GM12878 (cell line): ENCODE results near the gene MEGF6. TPM values are rescaled to one million over a fixed set of nuclear protein-coding genes. Genes with fewer than 3 reads are reported as not detected.

ENCODE experiments used
- ATAC-seq: fragments of 200-7000 bp; cut with Tn5 transposase; 3 replicates; pipeline ENCODE4 v1.9.1; 2020; ENCODE audit warnings: mild to moderate bottlenecking, moderate library complexity
- BruUV-seq: library from RNA; stranded (reverse); fragments of 400-500 nt; replicated peaks from 2 replicates; lab custom pipeline; 2021; lab: Mats Ljungman, UMichigan
- CTCF ChIA-PET: fragments of 300-600 bp; sonication (Branson Sonifier 250); formaldehyde crosslinking; extraction: SDS; loops from one replicate; lab custom pipeline; 2021; ENCODE audit warnings: inconsistent platforms; lab: Yijun Ruan, JAX
- POLR2A ChIA-PET: fragments of 350-600 bp; formaldehyde crosslinking; extraction: SDS; loops from one replicate; lab custom pipeline; 2021; ENCODE audit warnings: inconsistent platforms; lab: Charles Lee
- RAD21 ChIA-PET: fragments of 300-600 bp; sonication (Branson Sonifier 250); formaldehyde crosslinking; loops from one replicate; lab custom pipeline; 2023; ENCODE audit warnings: antibody characterized with exemption; ENCODE audit not compliant: unreplicated experiment; lab: Charles Lee
- SMC1A ChIA-PET: fragments of 300-600 bp; sonication (Branson Sonifier 250); formaldehyde crosslinking; loops from one replicate; lab custom pipeline; 2023; ENCODE audit not compliant: unreplicated experiment, uncharacterized antibody; lab: Charles Lee
- DNase-seq: peaks from one replicate; pipeline ENCODE4 v3.0.0-alpha.2; 2011; ENCODE audit warnings: low read depth, low spot score
- FAIRE-seq: peaks from 3 replicates; lab custom pipeline; 2011; peaks lifted over from hg19 to GRCh38; lab: Jason Lieb, UNC
- H2AFZ ChIP-seq: 2 replicates; pipeline ENCODE4 v1.6.0; 2011; ENCODE audit warnings: low read depth, low read length, control low read depth; ENCODE audit not compliant: control insufficient read depth
- H3K27ac ChIP-seq: 2 replicates; pipeline ENCODE4 v1.5.1; 2011; ENCODE audit warnings: control low read depth; ENCODE audit not compliant: control insufficient read depth, insufficient read depth
- H3K27me3 ChIP-seq, 2 experiments: replicated peaks in 1 of 2; 2 replicates each; pipeline versions ENCODE4 v1.6.0 to v1.6.1; 2011; ENCODE audit warnings: low read length in 1 of 2; ENCODE audit not compliant: control insufficient read depth in 2 of 2, insufficient read depth in 2 of 2
- H3K36me3 ChIP-seq, 2 experiments: 2 replicates each; pipeline ENCODE4 v1.5.1; 2011; ENCODE audit warnings: low read length in 1 of 2; ENCODE audit not compliant: control insufficient read depth in 2 of 2, insufficient read depth in 2 of 2
- H3K4me1 ChIP-seq: 2 replicates; pipeline ENCODE4 v1.6.1; 2011; ENCODE audit warnings: mild to moderate bottlenecking, low read length, moderate library complexity, mixed read lengths; ENCODE audit not compliant: control insufficient read depth, insufficient read depth
- H3K4me2 ChIP-seq: 2 replicates; pipeline ENCODE4 v1.6.0; 2011; ENCODE audit warnings: control low read depth; ENCODE audit not compliant: control insufficient read depth, insufficient read depth
- H3K4me3 ChIP-seq: fragments of 200-600 bp; sonication (generic); 2 replicates; pipeline ENCODE4 v1.5.1; 2016
- H3K79me2 ChIP-seq: 2 replicates; pipeline ENCODE4 v1.6.0; 2011; ENCODE audit warnings: low read length; ENCODE audit not compliant: control insufficient read depth, insufficient read depth
- H3K9ac ChIP-seq: 2 replicates; pipeline ENCODE4 v1.8.0; 2011; ENCODE audit warnings: low read length, control low read depth, mixed read lengths; ENCODE audit not compliant: control insufficient read depth, insufficient read depth
- H3K9me3 ChIP-seq: replicated peaks from 3 replicates; pipeline ENCODE4 v1.5.1; 2011; ENCODE audit warnings: mild to moderate bottlenecking, low read length; ENCODE audit not compliant: control insufficient read depth, insufficient read depth
- H4K20me1 ChIP-seq: 2 replicates; pipeline ENCODE4 v1.6.0; 2011; ENCODE audit not compliant: control insufficient read depth, insufficient read depth
- HDAC2 ChIP-seq: fragments of 200-600 bp; sonication (generic); IDR thresholded peaks from 2 replicates; pipeline ENCODE4 v1.6.1; 2017
- NR2F1 ChIP-seq: fragments of 450-650 bp; conservative IDR thresholded peaks from 2 replicates; pipeline ENCODE4 v1.6.1; 2017; ENCODE audit warnings: mild to moderate bottlenecking
- PBX3 ChIP-seq: IDR thresholded peaks from 2 replicates; pipeline ENCODE4 v1.6.1; 2011; ENCODE audit warnings: mild to moderate bottlenecking, low read depth, low read length, moderate library complexity; ENCODE audit not compliant: insufficient replicate concordance
- RB1 ChIP-seq: fragments of 450-650 bp; formaldehyde crosslinking; IDR thresholded peaks from 2 replicates; pipeline ENCODE4 v1.6.1; 2017; ENCODE audit warnings: mild to moderate bottlenecking, borderline replicate concordance
- SMAD5 ChIP-seq: IDR thresholded peaks from 2 replicates; pipeline ENCODE4 v1.6.1; 2016; ENCODE audit warnings: antibody characterized with exemption, low read depth
- STAT3 ChIP-seq: IDR thresholded peaks from 2 replicates; pipeline ENCODE4 v1.6.1; 2011; ENCODE audit warnings: low read depth, low read length, improper control_type of control experiment
- ZNF207 ChIP-seq: fragments of 450-650 bp; IDR thresholded peaks from 2 replicates; pipeline ENCODE4 v1.6.1; 2014; ENCODE audit warnings: antibody characterized with exemption, mild to moderate bottlenecking, borderline replicate concordance
- ZNF24 ChIP-seq: fragments of 450-650 bp; IDR thresholded peaks from 2 replicates; pipeline ENCODE4 v1.6.1; 2017; ENCODE audit warnings: antibody characterized with exemption, mild to moderate bottlenecking
- WGBS: methylation state at CpG from one replicate; pipeline ENCODE4 v1.1.6; 2016; ENCODE audit warnings: low lambda C conversion rate; ENCODE audit not compliant: insufficient replicate concordance, insufficient coverage; ENCODE audit errors: missing lambda C conversion rate; 5-methylcytosine and 5-hydroxymethylcytosine counted together
- in situ Hi-C: fragments of 300-500 bp; cut with MboI; formaldehyde crosslinking; loops from 9 replicates; pipeline ENCODE4 v1.14.3; 2018; ENCODE audit warnings: mixed read lengths
- intact Hi-C: fragments of 100-400 bp; cut with micrococcal nuclease; formaldehyde crosslinking; loops from one replicate; pipeline ENCODE4 v1.14.2; 2022; ENCODE audit not compliant: unreplicated experiment
- polyA plus RNA-seq, 11 experiments: library from polyadenylated mRNA; depleted of rRNA in 4 of 11; unstranded in 6 of 11; stranded (reverse) in 5 of 11; fragments of >200 nt; fragmentation: Nextera tagmentation in 4 of 11; fragmentation: Illumina TruSeq in 1 of 11; extraction: Ambion mirVana in 4 of 11; extraction: Trizol in 1 of 11; gene quantifications; 1 replicate in 1 of 11; 2 replicates in 10 of 11; pipeline versions ENCODE4 v1.2.1 to v1.2.3, GENCODE V29; 2011 to 2016; ENCODE audit warnings: inconsistent platforms in 2 of 11, missing spikeins in 2 of 11, low read depth in 1 of 11
- total RNA-seq, 4 experiments: library from RNA; depleted of rRNA in 3 of 4; stranded (reverse); fragments of >200 nt in 3 of 4; fragmentation: Illumina TruSeq in 1 of 4; extraction: Trizol in 1 of 4; gene quantifications; 2 replicates each; pipeline versions ENCODE4 v1.2.1 to v1.2.3, GENCODE V29; 2013 to 2021
- TF ChIP-seq, protein P1 (sequence below): fragments of 450-650 bp; IDR thresholded peaks from 2 replicates; pipeline ENCODE4 v1.6.1; 2017; ENCODE audit warnings: mild to moderate bottlenecking, moderate library complexity
- TF ChIP-seq, protein P2 (sequence below): IDR thresholded peaks from 2 replicates; pipeline ENCODE4 v1.6.1; 2011; ENCODE audit warnings: borderline replicate concordance, low read depth, mild to moderate bottlenecking, moderate library complexity, low read length; ENCODE audit not compliant: insufficient read depth, poor library complexity, severe bottlenecking

Gene MEGF6
- total and polyA plus RNA-seq, 10 of the 15 experiments (the other 5 are each of a cell fraction or from before 2014, with no cell fraction given): 0.03 to 0.41 TPM; not detected in 8

DNA sequence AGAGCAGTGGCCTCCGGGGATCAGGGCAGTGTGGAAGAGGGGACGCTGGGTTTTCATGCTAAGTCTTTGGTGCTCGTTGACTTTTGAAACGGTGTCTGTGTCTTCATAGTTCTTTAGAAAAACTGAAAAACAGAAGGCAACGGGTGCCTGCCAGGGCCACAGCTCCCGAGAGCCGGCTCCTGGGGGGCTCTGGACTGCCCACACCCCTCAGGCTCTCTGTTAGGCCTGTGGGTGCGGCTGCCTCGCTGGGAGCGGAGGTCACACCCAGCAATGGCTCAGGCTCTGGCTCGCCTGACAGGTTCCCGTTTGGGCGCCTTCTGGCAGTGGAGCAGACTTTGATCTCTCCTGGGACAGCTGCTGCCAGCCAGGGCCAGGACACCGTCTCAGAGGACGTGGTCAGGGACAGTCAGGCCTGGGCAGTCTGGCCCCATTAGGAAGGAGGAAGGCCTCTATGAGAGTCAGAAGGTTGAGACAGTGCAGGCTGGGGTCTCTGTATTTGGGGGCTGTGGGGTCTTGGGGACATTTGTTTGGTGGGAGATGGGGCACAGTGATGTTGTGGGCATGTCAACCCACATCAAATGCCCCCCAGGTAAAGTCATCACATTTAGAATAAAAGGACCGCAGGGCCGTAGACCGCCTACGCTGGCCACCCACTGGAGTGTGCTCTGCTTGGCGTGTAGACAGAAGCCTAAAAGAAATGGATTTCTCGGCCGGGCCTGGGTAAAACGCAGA, 151.2 kb downstream of the MEGF6 start (continued):
- TF ChIP-seq, protein P1, sequence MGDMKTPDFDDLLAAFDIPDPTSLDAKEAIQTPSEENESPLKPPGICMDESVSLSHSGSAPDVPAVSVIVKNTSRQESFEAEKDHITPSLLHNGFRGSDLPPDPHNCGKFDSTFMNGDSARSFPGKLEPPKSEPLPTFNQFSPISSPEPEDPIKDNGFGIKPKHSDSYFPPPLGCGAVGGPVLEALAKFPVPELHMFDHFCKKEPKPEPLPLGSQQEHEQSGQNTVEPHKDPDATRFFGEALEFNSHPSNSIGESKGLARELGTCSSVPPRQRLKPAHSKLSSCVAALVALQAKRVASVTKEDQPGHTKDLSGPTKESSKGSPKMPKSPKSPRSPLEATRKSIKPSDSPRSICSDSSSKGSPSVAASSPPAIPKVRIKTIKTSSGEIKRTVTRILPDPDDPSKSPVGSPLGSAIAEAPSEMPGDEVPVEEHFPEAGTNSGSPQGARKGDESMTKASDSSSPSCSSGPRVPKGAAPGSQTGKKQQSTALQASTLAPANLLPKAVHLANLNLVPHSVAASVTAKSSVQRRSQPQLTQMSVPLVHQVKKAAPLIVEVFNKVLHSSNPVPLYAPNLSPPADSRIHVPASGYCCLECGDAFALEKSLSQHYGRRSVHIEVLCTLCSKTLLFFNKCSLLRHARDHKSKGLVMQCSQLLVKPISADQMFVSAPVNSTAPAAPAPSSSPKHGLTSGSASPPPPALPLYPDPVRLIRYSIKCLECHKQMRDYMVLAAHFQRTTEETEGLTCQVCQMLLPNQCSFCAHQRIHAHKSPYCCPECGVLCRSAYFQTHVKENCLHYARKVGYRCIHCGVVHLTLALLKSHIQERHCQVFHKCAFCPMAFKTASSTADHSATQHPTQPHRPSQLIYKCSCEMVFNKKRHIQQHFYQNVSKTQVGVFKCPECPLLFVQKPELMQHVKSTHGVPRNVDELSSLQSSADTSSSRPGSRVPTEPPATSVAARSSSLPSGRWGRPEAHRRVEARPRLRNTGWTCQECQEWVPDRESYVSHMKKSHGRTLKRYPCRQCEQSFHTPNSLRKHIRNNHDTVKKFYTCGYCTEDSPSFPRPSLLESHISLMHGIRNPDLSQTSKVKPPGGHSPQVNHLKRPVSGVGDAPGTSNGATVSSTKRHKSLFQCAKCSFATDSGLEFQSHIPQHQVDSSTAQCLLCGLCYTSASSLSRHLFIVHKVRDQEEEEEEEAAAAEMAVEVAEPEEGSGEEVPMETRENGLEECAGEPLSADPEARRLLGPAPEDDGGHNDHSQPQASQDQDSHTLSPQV: no peak
- no peak for TF ChIP-seq ZNF207
- TF ChIP-seq, protein P2, sequence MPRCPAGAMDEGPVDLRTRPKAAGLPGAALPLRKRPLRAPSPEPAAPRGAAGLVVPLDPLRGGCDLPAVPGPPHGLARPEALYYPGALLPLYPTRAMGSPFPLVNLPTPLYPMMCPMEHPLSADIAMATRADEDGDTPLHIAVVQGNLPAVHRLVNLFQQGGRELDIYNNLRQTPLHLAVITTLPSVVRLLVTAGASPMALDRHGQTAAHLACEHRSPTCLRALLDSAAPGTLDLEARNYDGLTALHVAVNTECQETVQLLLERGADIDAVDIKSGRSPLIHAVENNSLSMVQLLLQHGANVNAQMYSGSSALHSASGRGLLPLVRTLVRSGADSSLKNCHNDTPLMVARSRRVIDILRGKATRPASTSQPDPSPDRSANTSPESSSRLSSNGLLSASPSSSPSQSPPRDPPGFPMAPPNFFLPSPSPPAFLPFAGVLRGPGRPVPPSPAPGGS: no peak

GRCh38 chr1:3459051-3459908, 152.0 kb downstream of the MEGF6 start:
- no TSS peak for BruUV-seq
- ChIA-PET RAD21 (no interaction called here), SMC1A (no interaction called here), CTCF (no interaction called here), POLR2A (no interaction called here)
- H2AFZ ChIP-seq: no peak overlapping the region
- intact Hi-C loops: no loop called here
- WGBS: 22% methylated on average over 24 of the region's 24 CpGs
- H3K4me2 ChIP-seq: no peak overlapping the region
- H3K27me3 ChIP-seq: no peaks in the 10 kb centered on the region; a peak in 1 of 4 replicates
- no peaks in the 10 kb centered on the region for H3K36me3 ChIP-seq
- FAIRE-seq (no peak), DNase-seq (no peak), ATAC-seq (no peak)
- no peaks in the 10 kb centered on the region for H3K79me2 ChIP-seq
- no peak overlapping the region for H3K4me3 ChIP-seq
- no peaks in the 10 kb centered on the region for H3K9me3 ChIP-seq
- H3K27ac ChIP-seq: no peak overlapping the region
- H3K9ac ChIP-seq: no peak overlapping the region
- H3K4me1 ChIP-seq: no peaks in the 10 kb centered on the region
- in situ Hi-C loops: no loop called here
- H4K20me1 ChIP-seq: no peaks in the 10 kb centered on the region
- no peak for TF ChIP-seq STAT3
- no peak for TF ChIP-seq HDAC2
- no peak for TF ChIP-seq SMAD5
- no peak for TF ChIP-seq NR2F1
- no peak for TF ChIP-seq PBX3
- TF ChIP-seq ZNF24: no peak
- TF ChIP-seq RB1: no peak
